HepG2 (cell line): ENCODE measurements around the gene MLX. TPM values are rescaled to one million over a fixed set of nuclear protein-coding genes. Genes with fewer than 3 reads are reported as not detected.

Source experiments
- GTF2F1 ChIP-seq: fragments of 150-350 bp; IDR thresholded peaks from 2 replicates; pipeline ENCODE4 v1.6.1; 2014; ENCODE audit warnings: low read length
- HES4 ChIP-seq: sonication (generic); formaldehyde crosslinking; IDR thresholded peaks from 2 replicates; pipeline ENCODE4 v1.9.0; 2021; ENCODE audit warnings: mild to moderate bottlenecking, missing genetic modification reagents, borderline replicate concordance
- HNF4A ChIP-seq: sonication (generic); formaldehyde crosslinking; IDR thresholded peaks from 2 replicates; pipeline ENCODE4 v1.4.0; 2020; ENCODE audit warnings: missing genetic modification reagents
- NPAS2 ChIP-seq: sonication (generic); formaldehyde crosslinking; IDR thresholded peaks from 2 replicates; pipeline ENCODE4 v1.8.0; 2022; ENCODE audit warnings: mild to moderate bottlenecking, missing genetic modification reagents, borderline replicate concordance
- SMAD3 ChIP-seq: sonication (generic); formaldehyde crosslinking; IDR thresholded peaks from 2 replicates; pipeline ENCODE4 v1.4.0; 2020; ENCODE audit warnings: missing genetic modification reagents
- ZFP1 ChIP-seq: IDR thresholded peaks from 2 replicates; pipeline ENCODE4 v1.6.1; 2016
- ZFP41 ChIP-seq: sonication (generic); formaldehyde crosslinking; IDR thresholded peaks from 2 replicates; pipeline ENCODE4 v1.4.0; 2020; ENCODE audit warnings: mild to moderate bottlenecking, missing genetic modification reagents, borderline replicate concordance
- ZNF747 ChIP-seq: sonication (generic); formaldehyde crosslinking; IDR thresholded peaks from 2 replicates; pipeline ENCODE4 v1.8.1; 2023; ENCODE audit warnings: missing genetic modification reagents, mild to moderate bottlenecking, borderline replicate concordance
- ZNF777 ChIP-seq: sonication (generic); formaldehyde crosslinking; IDR thresholded peaks from 2 replicates; pipeline ENCODE4 v1.4.0; 2020; ENCODE audit warnings: missing genetic modification reagents
- ZNF891 ChIP-seq: sonication (generic); formaldehyde crosslinking; IDR thresholded peaks from 2 replicates; pipeline ENCODE4 v1.5.0; 2020; ENCODE audit warnings: mild to moderate bottlenecking, missing genetic modification reagents
- ZSCAN12 ChIP-seq: sonication (generic); formaldehyde crosslinking; IDR thresholded peaks from 2 replicates; pipeline ENCODE4 v1.9.0; 2021; ENCODE audit warnings: mild to moderate bottlenecking, missing genetic modification reagents
- ZSCAN31 ChIP-seq: sonication (generic); formaldehyde crosslinking; IDR thresholded peaks from 2 replicates; pipeline ENCODE4 v1.5.0; 2020; ENCODE audit warnings: low read depth, mild to moderate bottlenecking, missing genetic modification reagents
- polyA plus RNA-seq, 8 experiments: library from polyadenylated mRNA; depleted of rRNA in 3 of 8; stranded (reverse) in 7 of 8; unstranded in 1 of 8; fragments of >200 nt; fragmentation: Illumina TruSeq in 4 of 8; extraction: Trizol in 4 of 8; gene quantifications; 2 replicates each; pipeline versions ENCODE4 v1.2.1 to v1.2.3, GENCODE V29; 2011 to 2016; ENCODE audit warnings: low read depth in 4 of 8, missing spikeins in 1 of 8, mixed read lengths in 1 of 8; ENCODE audit not compliant: insufficient read depth in 1 of 8
- total RNA-seq, 5 experiments: library from RNA; depleted of rRNA; stranded (reverse); fragments of >200 nt; fragmentation: Illumina TruSeq; extraction: Trizol; gene quantifications; 2 replicates each; pipeline ENCODE4 v1.2.3, GENCODE V29; 2016; ENCODE audit warnings: low read depth in 1 of 5
- TF ChIP-seq, protein P1 (sequence below): IDR thresholded peaks from 2 replicates; pipeline ENCODE4 v1.6.1; 2016; ENCODE audit warnings: missing compliant biosample characterization, missing genetic modification reagents, borderline replicate concordance
- TF ChIP-seq, protein P2 (sequence below): sonication (generic); formaldehyde crosslinking; IDR thresholded peaks from 2 replicates; pipeline ENCODE4 v1.8.1; 2022; ENCODE audit warnings: mild to moderate bottlenecking, missing genetic modification reagents
- TF ChIP-seq, protein P3 (sequence below), 2 experiments: IDR thresholded peaks; 2 replicates each; pipeline ENCODE4 v1.6.1; 2011 to 2012; ENCODE audit warnings: low read length in 2 of 2, borderline replicate concordance in 1 of 2, low read depth in 1 of 2, mild to moderate bottlenecking in 1 of 2, moderate library complexity in 1 of 2
- TF ChIP-seq, protein P4 (sequence below): sonication (generic); formaldehyde crosslinking; IDR thresholded peaks from 2 replicates; pipeline ENCODE4 v1.9.0; 2021; ENCODE audit warnings: missing genetic modification reagents, borderline replicate concordance
- TF ChIP-seq, protein P5 (sequence below): sonication (generic); formaldehyde crosslinking; IDR thresholded peaks from 2 replicates; pipeline ENCODE4 v1.5.0; 2020; ENCODE audit warnings: missing genetic modification reagents
- TF ChIP-seq, protein P6 (sequence below): fragments of 450-650 bp; IDR thresholded peaks from 2 replicates; pipeline ENCODE4 v1.6.1; 2017; ENCODE audit warnings: mild to moderate bottlenecking

MLX gene
- total and polyA plus RNA-seq, 2 of the 13 experiments (the other 11 are each of a cell fraction or from before 2014, with no cell fraction given), result 38.9 to 74.4 TPM

DNA sequence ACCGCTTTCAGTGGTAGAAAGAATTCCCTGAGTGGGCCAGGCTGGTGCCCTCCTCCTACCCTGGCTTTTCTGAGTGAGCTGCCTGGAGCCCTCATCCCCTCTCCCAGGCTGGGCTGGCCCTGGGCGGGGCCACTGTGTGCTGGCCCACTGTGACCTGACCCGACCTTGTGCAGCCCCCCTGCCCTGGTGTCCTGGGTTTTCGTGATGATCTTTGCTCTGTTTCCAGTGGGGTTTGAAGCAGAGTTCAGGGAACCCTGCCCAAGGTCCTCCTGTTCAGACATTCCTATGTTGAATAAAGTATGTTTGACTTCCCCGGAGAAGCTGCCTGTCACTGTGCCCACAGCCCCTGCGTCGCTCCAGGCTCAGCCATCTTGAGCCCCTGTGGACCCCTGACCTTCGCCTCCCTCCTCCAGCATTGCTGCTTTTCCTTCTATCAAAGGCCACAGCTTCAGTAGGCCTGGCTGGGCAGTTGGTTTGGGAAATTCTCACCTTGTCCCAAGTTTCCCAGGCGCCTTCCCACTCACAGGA lies 44.6 kb upstream of the MLX start (continued):
- TF ChIP-seq, protein P1, sequence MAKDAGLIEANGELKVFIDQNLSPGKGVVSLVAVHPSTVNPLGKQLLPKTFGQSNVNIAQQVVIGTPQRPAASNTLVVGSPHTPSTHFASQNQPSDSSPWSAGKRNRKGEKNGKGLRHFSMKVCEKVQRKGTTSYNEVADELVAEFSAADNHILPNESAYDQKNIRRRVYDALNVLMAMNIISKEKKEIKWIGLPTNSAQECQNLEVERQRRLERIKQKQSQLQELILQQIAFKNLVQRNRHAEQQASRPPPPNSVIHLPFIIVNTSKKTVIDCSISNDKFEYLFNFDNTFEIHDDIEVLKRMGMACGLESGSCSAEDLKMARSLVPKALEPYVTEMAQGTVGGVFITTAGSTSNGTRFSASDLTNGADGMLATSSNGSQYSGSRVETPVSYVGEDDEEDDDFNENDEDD (CRISPR knock-in tag), result no peak
- TF ChIP-seq, protein P2, sequence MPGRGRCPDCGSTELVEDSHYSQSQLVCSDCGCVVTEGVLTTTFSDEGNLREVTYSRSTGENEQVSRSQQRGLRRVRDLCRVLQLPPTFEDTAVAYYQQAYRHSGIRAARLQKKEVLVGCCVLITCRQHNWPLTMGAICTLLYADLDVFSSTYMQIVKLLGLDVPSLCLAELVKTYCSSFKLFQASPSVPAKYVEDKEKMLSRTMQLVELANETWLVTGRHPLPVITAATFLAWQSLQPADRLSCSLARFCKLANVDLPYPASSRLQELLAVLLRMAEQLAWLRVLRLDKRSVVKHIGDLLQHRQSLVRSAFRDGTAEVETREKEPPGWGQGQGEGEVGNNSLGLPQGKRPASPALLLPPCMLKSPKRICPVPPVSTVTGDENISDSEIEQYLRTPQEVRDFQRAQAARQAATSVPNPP, result no peak
- TF ChIP-seq SMAD3 (CRISPR knock-in tag) (no peak), HES4 (CRISPR knock-in tag) (no peak), HNF4A (CRISPR knock-in tag) (peak; percentile 96), ZNF777 (no peak), ZNF891 (CRISPR knock-in tag) (no peak), NPAS2 (no peak), ZNF747 (CRISPR knock-in tag) (no peak), ZFP41 (CRISPR knock-in tag) (no peak), ZSCAN12 (no peak), GTF2F1 (no peak), ZSCAN31 (no peak), ZFP1 (no peak)
- TF ChIP-seq, protein P3, sequence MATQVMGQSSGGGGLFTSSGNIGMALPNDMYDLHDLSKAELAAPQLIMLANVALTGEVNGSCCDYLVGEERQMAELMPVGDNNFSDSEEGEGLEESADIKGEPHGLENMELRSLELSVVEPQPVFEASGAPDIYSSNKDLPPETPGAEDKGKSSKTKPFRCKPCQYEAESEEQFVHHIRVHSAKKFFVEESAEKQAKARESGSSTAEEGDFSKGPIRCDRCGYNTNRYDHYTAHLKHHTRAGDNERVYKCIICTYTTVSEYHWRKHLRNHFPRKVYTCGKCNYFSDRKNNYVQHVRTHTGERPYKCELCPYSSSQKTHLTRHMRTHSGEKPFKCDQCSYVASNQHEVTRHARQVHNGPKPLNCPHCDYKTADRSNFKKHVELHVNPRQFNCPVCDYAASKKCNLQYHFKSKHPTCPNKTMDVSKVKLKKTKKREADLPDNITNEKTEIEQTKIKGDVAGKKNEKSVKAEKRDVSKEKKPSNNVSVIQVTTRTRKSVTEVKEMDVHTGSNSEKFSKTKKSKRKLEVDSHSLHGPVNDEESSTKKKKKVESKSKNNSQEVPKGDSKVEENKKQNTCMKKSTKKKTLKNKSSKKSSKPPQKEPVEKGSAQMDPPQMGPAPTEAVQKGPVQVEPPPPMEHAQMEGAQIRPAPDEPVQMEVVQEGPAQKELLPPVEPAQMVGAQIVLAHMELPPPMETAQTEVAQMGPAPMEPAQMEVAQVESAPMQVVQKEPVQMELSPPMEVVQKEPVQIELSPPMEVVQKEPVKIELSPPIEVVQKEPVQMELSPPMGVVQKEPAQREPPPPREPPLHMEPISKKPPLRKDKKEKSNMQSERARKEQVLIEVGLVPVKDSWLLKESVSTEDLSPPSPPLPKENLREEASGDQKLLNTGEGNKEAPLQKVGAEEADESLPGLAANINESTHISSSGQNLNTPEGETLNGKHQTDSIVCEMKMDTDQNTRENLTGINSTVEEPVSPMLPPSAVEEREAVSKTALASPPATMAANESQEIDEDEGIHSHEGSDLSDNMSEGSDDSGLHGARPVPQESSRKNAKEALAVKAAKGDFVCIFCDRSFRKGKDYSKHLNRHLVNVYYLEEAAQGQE (IDR thresholded peaks at IDR 0.05; ENCODE audit: borderline replicate concordance in 1 of 2, low read depth in 1 of 2, low read length in 2 of 2), result no peak
- TF ChIP-seq, protein P4, sequence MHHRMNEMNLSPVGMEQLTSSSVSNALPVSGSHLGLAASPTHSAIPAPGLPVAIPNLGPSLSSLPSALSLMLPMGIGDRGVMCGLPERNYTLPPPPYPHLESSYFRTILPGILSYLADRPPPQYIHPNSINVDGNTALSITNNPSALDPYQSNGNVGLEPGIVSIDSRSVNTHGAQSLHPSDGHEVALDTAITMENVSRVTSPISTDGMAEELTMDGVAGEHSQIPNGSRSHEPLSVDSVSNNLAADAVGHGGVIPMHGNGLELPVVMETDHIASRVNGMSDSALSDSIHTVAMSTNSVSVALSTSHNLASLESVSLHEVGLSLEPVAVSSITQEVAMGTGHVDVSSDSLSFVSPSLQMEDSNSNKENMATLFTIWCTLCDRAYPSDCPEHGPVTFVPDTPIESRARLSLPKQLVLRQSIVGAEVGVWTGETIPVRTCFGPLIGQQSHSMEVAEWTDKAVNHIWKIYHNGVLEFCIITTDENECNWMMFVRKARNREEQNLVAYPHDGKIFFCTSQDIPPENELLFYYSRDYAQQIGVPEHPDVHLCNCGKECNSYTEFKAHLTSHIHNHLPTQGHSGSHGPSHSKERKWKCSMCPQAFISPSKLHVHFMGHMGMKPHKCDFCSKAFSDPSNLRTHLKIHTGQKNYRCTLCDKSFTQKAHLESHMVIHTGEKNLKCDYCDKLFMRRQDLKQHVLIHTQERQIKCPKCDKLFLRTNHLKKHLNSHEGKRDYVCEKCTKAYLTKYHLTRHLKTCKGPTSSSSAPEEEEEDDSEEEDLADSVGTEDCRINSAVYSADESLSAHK, result no peak
- TF ChIP-seq, protein P5, sequence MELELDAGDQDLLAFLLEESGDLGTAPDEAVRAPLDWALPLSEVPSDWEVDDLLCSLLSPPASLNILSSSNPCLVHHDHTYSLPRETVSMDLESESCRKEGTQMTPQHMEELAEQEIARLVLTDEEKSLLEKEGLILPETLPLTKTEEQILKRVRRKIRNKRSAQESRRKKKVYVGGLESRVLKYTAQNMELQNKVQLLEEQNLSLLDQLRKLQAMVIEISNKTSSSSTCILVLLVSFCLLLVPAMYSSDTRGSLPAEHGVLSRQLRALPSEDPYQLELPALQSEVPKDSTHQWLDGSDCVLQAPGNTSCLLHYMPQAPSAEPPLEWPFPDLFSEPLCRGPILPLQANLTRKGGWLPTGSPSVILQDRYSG (CRISPR knock-in tag), result no peak
- TF ChIP-seq, protein P6, sequence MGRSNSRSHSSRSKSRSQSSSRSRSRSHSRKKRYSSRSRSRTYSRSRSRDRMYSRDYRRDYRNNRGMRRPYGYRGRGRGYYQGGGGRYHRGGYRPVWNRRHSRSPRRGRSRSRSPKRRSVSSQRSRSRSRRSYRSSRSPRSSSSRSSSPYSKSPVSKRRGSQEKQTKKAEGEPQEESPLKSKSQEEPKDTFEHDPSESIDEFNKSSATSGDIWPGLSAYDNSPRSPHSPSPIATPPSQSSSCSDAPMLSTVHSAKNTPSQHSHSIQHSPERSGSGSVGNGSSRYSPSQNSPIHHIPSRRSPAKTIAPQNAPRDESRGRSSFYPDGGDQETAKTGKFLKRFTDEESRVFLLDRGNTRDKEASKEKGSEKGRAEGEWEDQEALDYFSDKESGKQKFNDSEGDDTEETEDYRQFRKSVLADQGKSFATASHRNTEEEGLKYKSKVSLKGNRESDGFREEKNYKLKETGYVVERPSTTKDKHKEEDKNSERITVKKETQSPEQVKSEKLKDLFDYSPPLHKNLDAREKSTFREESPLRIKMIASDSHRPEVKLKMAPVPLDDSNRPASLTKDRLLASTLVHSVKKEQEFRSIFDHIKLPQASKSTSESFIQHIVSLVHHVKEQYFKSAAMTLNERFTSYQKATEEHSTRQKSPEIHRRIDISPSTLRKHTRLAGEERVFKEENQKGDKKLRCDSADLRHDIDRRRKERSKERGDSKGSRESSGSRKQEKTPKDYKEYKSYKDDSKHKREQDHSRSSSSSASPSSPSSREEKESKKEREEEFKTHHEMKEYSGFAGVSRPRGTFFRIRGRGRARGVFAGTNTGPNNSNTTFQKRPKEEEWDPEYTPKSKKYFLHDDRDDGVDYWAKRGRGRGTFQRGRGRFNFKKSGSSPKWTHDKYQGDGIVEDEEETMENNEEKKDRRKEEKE, result no peak
